Keratinocyte (primary cell): ENCODE data around the gene GLIS2. TPM values are rescaled to one million over a fixed set of nuclear protein-coding genes. Genes with fewer than 3 reads are reported as not detected.

Source experiments
- DNase-seq: peaks from one replicate; pipeline ENCODE4 v3.0.0-alpha.2; 2011; ENCODE audit warnings: low read depth, missing footprints, low spot score
- FAIRE-seq: peaks from 2 replicates; lab custom pipeline; 2011; peaks lifted over from hg19 to GRCh38; lab: Jason Lieb, UNC
- H2AFZ ChIP-seq: 2 replicates; pipeline ENCODE4 v1.6.0; 2012; ENCODE audit warnings: low read length, control low read depth, inconsistent platforms; ENCODE audit not compliant: control insufficient read depth
- H3K27ac ChIP-seq: 2 replicates; pipeline ENCODE4 v1.5.1; 2011; ENCODE audit warnings: low read length; ENCODE audit not compliant: control insufficient read depth, insufficient read depth
- H3K27me3 ChIP-seq: 3 replicates; pipeline ENCODE4 v1.6.0; 2011; ENCODE audit warnings: low read length; ENCODE audit not compliant: control insufficient read depth, insufficient read depth; ENCODE audit errors: extremely low read depth
- H3K36me3 ChIP-seq, 2 experiments: 2 replicates in 1 of 2; 3 replicates in 1 of 2; pipeline ENCODE4 v1.5.1; 2011; ENCODE audit warnings: low read length in 2 of 2, mild to moderate bottlenecking in 1 of 2; ENCODE audit not compliant: control insufficient read depth in 2 of 2, insufficient read depth in 2 of 2; ENCODE audit errors: extremely low read depth in 1 of 2
- H3K4me1 ChIP-seq: 3 replicates; pipeline ENCODE4 v1.5.1; 2011; ENCODE audit warnings: low read length; ENCODE audit not compliant: control insufficient read depth, insufficient read depth; ENCODE audit errors: extremely low read depth
- H3K4me2 ChIP-seq: 3 replicates; pipeline ENCODE4 v1.6.0; 2011; ENCODE audit warnings: low read depth, low read length; ENCODE audit not compliant: control insufficient read depth, insufficient read depth; ENCODE audit errors: extremely low read depth
- H3K4me3 ChIP-seq, 3 experiments: fragments of 200-600 bp in 1 of 3; sonication (generic) in 1 of 3; 2 replicates in 2 of 3; 3 replicates in 1 of 3; pipeline ENCODE4 v1.5.1; 2011 to 2016; ENCODE audit warnings: low read length in 3 of 3, mild to moderate bottlenecking in 3 of 3, control low read depth in 2 of 3, inconsistent platforms in 1 of 3, low read depth in 1 of 3, mixed read lengths in 1 of 3, mixed run types in 1 of 3, moderate library complexity in 1 of 3; ENCODE audit not compliant: control insufficient read depth in 2 of 3, insufficient read depth in 2 of 3; ENCODE audit errors: extremely low read depth in 1 of 3
- H3K79me2 ChIP-seq: 2 replicates; pipeline ENCODE4 v1.6.0; 2012; ENCODE audit warnings: low read length; ENCODE audit not compliant: control insufficient read depth, insufficient read depth
- H3K9ac ChIP-seq: 3 replicates; pipeline ENCODE4 v1.6.0; 2011; ENCODE audit warnings: low read length; ENCODE audit not compliant: control insufficient read depth, insufficient read depth; ENCODE audit errors: extremely low read depth
- H3K9me1 ChIP-seq: 3 replicates; pipeline ENCODE4 v1.6.0; 2011; ENCODE audit warnings: low read length; ENCODE audit not compliant: control insufficient read depth, insufficient read depth; ENCODE audit errors: extremely low read depth
- H3K9me3 ChIP-seq: 2 replicates; pipeline ENCODE4 v1.5.1; 2012; ENCODE audit warnings: low read depth, low read length; ENCODE audit not compliant: control insufficient read depth
- H4K20me1 ChIP-seq: 3 replicates; pipeline ENCODE4 v1.6.0; 2011; ENCODE audit warnings: low read length; ENCODE audit not compliant: control insufficient read depth, insufficient read depth; ENCODE audit errors: extremely low read depth
- CTCF ChIP-seq, 3 experiments: IDR thresholded peaks in 1 of 3; conservative IDR thresholded peaks in 1 of 3; optimal IDR thresholded peaks in 1 of 3; 2 replicates in 2 of 3; 3 replicates in 1 of 3; pipeline versions ENCODE3 to v1.5.1; 2011; ENCODE audit warnings: low read length in 3 of 3, mild to moderate bottlenecking in 3 of 3, moderate library complexity in 2 of 3, control low read depth in 1 of 3, inconsistent platforms in 1 of 3; ENCODE audit not compliant: insufficient read depth in 2 of 3; ENCODE audit errors: extremely low read depth in 1 of 3
- EZH2 ChIP-seq: IDR thresholded peaks from one replicate; pipeline ENCODE4 v1.6.1; 2012; ENCODE audit warnings: inconsistent platforms, mild to moderate bottlenecking, low read length, moderate library complexity
- dilution Hi-C: fragments of 300-500 bp; cut with MboI; formaldehyde crosslinking; loops from one replicate; pipeline ENCODE4 v1.7.0; 2020; ENCODE audit warnings: low sequenced_read_pairs; ENCODE audit not compliant: extremely low pct_ligation_motif_present
- polyA plus RNA-seq, 5 experiments: library from polyadenylated mRNA; depleted of rRNA in 3 of 5; stranded (reverse) in 3 of 5; stranded (forward) in 1 of 5; unstranded in 1 of 5; fragments of >200 nt; gene quantifications; 1 replicate in 1 of 5; 2 replicates in 3 of 5; 3 replicates in 1 of 5; pipeline versions ENCODE4 v1.2.1 to v1.2.3, GENCODE V29; 2011 to 2012; ENCODE audit warnings: missing spikeins in 2 of 5, low read depth in 1 of 5, low replicate concordance in 1 of 5

Gene GLIS2
- polyA plus RNA-seq, 1 donor (not counting 4 experiments of a cell fraction or from before 2014, with no cell fraction given): 0.63 TPM

- no peaks in the 10 kb centered on the region for H3K9me3 ChIP-seq
- no peaks in the 10 kb centered on the region for H3K27me3 ChIP-seq
- TF ChIP-seq EZH2 (no peak), CTCF (optimal IDR thresholded peaks at IDR 0.05 in 1 of 3, IDR thresholded peaks at IDR 0.05 in 1 of 3, conservative IDR thresholded peaks at IDR 0.05 in 1 of 3; ENCODE audit: extremely low read depth in 1 of 3, insufficient read depth in 2 of 3, low read length in 3 of 3) (no peak)
- no peak overlapping the region for H2AFZ ChIP-seq
- H3K79me2 ChIP-seq: no peaks in the 10 kb centered on the region
- peaks cover 37% of the 10 kb centered on the region for H3K4me1 ChIP-seq
- peaks cover 3% of the 10 kb centered on the region for H3K9me1 ChIP-seq
- H3K4me3 ChIP-seq: peak overlapping the region; percentile 35 to 65 (median 56)
- no peak overlapping the region for H3K27ac ChIP-seq
- H3K36me3 ChIP-seq: no peaks in the 10 kb centered on the region
- peaks cover 3% of the 10 kb centered on the region for H4K20me1 ChIP-seq
- DNase-seq (no peak), FAIRE-seq (no peak)
- H3K4me2 ChIP-seq: peak overlapping the region; percentile 80
- H3K9ac ChIP-seq: peak overlapping the region; percentile 44
- dilution Hi-C loops: no loop called here
These were observed 56.2 kb downstream of the GLIS2 start for GRCh38 chr16:4372001-4372577.

GRCh38 chr16:4372578-4373355 lies 56.9 kb downstream of the GLIS2 start:
- FAIRE-seq (no peak), DNase-seq (no peak)
- Histone ChIP-seq H3K4me1 (peaks cover 37% of the 10 kb centered on the region), H3K27me3 (no peaks in the 10 kb centered on the region), H3K4me3 (peak overlapping the region; percentile 35 to 65 (median 56)), H4K20me1 (peaks cover 3% of the 10 kb centered on the region), H3K36me3 (no peaks in the 10 kb centered on the region), H3K27ac (peak overlapping the region; percentile 2), H3K9me1 (peaks cover 3% of the 10 kb centered on the region), H3K9ac (peak overlapping the region; percentile 44), H3K4me2 (peak overlapping the region; percentile 80), H3K79me2 (no peaks in the 10 kb centered on the region), H2AFZ (no peak overlapping the region), H3K9me3 (no peaks in the 10 kb centered on the region)
- dilution Hi-C loops: no loop called here
- TF ChIP-seq CTCF (optimal IDR thresholded peaks at IDR 0.05 in 1 of 3, IDR thresholded peaks at IDR 0.05 in 1 of 3, conservative IDR thresholded peaks at IDR 0.05 in 1 of 3; ENCODE audit: extremely low read depth in 1 of 3, insufficient read depth in 2 of 3, low read length in 3 of 3): no peak
- TF ChIP-seq EZH2: no peak
